Adrenal gland (tissue), 12 donors: ENCODE results near the gene KLHL25. TPM values are rescaled to one million over a fixed set of nuclear protein-coding genes. Genes with fewer than 3 reads are reported as not detected.

Experiments
- DNase-seq, 7 donors: peaks; one replicate each; pipeline ENCODE4 v3.0.0-alpha.2; 2019 to 2020
- H3K27ac ChIP-seq, 5 donors: fragments of 200-600 bp; sonication (generic) in 4 of 5; 1 replicate in 3 of 5; 2 replicates in 2 of 5; pipeline versions ENCODE4 v1.5.1 to v1.8.0; 2016 to 2020; ENCODE audit warnings: mild to moderate bottlenecking in 1 of 5
- H3K27me3 ChIP-seq: fragments of 200-600 bp; 2 replicates; pipeline ENCODE4 v1.8.0; 2021
- H3K36me3 ChIP-seq, 2 donors: fragments of 200-600 bp; replicated peaks in 1 of 2; 1 replicate in 1 of 2; 2 replicates in 1 of 2; pipeline versions ENCODE4 v1.5.1 to v1.8.0; 2018 to 2022
- H3K4me1 ChIP-seq, 2 donors: fragments of 200-600 bp; replicated peaks in 1 of 2; 1 replicate in 1 of 2; 2 replicates in 1 of 2; pipeline versions ENCODE4 v1.5.1 to v1.8.0; 2018 to 2021
- H3K4me3 ChIP-seq, 4 donors: fragments of 200-600 bp; sonication (generic) in 3 of 4; one replicate each; pipeline ENCODE4 v1.5.1; 2016 to 2018
- H3K9me3 ChIP-seq, 3 donors: fragments of 200-600 bp; sonication (generic) in 1 of 3; replicated peaks in 1 of 3; 1 replicate in 2 of 3; 2 replicates in 1 of 3; pipeline versions ENCODE4 v1.5.1 to v1.8.0; 2016 to 2021
- POLR2A ChIP-seq, 2 donors: fragments of 450-650 bp; IDR thresholded peaks; one replicate each; pipeline ENCODE4 v1.6.1; 2017; ENCODE audit warnings: antibody characterized with exemption in 2 of 2, mild to moderate bottlenecking in 2 of 2, moderate library complexity in 1 of 2
- WGBS, 4 donors: extraction: QIAGEN DNeasy Blood & Tissue Kit in 2 of 4; methylation state at CpG; one replicate each; pipeline versions ENCODE4 v1.1.5 to v1.1.7; 2013 to 2017; 5-methylcytosine and 5-hydroxymethylcytosine counted together
- intact Hi-C, 2 donors: fragments of 100-400 bp; cut with DNase I; formaldehyde crosslinking; loops; one replicate each; pipeline versions ENCODE4 v1.14.1 to v1.15.0; 2022 to 2023
- polyA plus RNA-seq, 3 donors: library from polyadenylated mRNA; stranded (reverse); fragments of 200-250 nt in 2 of 3; fragments of 350-450 nt in 1 of 3; fragmentation: Illumina TruSeq in 1 of 3; extraction: RNeasy Lipid Tissue Mini Kit (QIAGEN cat#74804) in 1 of 3; gene quantifications; one replicate each; pipeline ENCODE4 v1.2.3, GENCODE V29; 2013 to 2014
- total RNA-seq, 9 donors: library from RNA; depleted of rRNA in 4 of 9; stranded (reverse); fragments of >200 nt in 4 of 9; fragments of 120-200 nt in 1 of 9; fragmentation: NEBNext Ultra II Directional in 1 of 9; extraction: Animal tissue kit (Norgen Biotek cat#: 25700) in 1 of 9; gene quantifications; one replicate each; pipeline versions ENCODE4 v1.1.0 to v1.2.4, GENCODE V29; 2013 to 2023
- TF ChIP-seq, protein P1 (sequence below), 6 experiments: fragments of 450-650 bp in 4 of 6; fragments of 200-600 bp in 2 of 6; sonication (generic) in 1 of 6; IDR thresholded peaks; 1 replicate in 5 of 6; 2 replicates in 1 of 6; pipeline versions ENCODE4 v1.5.1 to v1.8.0; 2016 to 2021; ENCODE audit warnings: antibody characterized with exemption in 6 of 6, mild to moderate bottlenecking in 2 of 6, moderate library complexity in 1 of 6
- donor health status: healthy with polysubstance abuse.
- donor health status: Bipolar disorder and iron deficiency.
- donor health status: DM: yes; HTN: yes; CAD: no.
- donor health status: DM: no; HTN: no; CAD: no.
- donor health status: DM: no; HTN: no; CAD: no.
- donor health status: DM: yes; HTN: yes; CAD: no.

KLHL25 gene
- total and polyA plus RNA-seq, 12 donors: 1.4 to 6.2 (median 4.1) TPM

DNA sequence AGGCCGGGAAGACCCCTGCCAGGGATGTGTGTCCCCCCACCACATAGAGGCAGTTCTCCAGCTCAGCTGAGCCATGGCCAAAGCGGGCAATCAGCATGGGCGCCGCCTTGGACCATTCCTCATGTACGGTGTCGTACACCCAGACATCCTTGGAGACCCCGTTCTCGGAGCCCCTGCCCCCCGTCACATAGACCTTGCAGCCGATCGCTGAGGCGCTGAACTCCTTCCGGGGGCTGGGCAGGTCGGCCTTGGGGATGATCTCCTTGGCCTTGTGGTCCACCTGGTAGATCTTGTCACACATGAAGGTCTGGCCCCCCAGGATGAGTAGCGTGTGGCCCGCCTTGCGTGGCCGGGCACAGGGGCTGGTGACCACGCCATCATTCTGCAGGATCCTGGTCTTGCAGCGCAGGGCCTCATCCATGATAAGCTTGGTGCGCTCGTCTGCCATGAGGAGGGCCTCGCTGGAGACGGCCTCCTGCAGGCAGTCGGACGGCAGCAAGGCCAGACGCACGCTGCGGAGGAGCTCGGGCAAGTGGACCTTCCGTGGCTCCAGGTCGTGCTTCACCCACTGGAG lies 26.0 kb downstream of the KLHL25 start:
- intact Hi-C loops: no loop called here
- no peak for TF ChIP-seq POLR2A (IDR thresholded peaks at IDR 0.05)
- TF ChIP-seq, protein P1, sequence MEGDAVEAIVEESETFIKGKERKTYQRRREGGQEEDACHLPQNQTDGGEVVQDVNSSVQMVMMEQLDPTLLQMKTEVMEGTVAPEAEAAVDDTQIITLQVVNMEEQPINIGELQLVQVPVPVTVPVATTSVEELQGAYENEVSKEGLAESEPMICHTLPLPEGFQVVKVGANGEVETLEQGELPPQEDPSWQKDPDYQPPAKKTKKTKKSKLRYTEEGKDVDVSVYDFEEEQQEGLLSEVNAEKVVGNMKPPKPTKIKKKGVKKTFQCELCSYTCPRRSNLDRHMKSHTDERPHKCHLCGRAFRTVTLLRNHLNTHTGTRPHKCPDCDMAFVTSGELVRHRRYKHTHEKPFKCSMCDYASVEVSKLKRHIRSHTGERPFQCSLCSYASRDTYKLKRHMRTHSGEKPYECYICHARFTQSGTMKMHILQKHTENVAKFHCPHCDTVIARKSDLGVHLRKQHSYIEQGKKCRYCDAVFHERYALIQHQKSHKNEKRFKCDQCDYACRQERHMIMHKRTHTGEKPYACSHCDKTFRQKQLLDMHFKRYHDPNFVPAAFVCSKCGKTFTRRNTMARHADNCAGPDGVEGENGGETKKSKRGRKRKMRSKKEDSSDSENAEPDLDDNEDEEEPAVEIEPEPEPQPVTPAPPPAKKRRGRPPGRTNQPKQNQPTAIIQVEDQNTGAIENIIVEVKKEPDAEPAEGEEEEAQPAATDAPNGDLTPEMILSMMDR (IDR thresholded peaks at IDR 0.05): no peak
- no peaks in the 10 kb centered on the region for H3K4me1 ChIP-seq
- no peak for DNase-seq
- no peaks in the 10 kb centered on the region for H3K27me3 ChIP-seq
- WGBS, 4 donors: 96 to 98% (median 96%) methylated on average over 21 to 32 of the region's 32 CpGs
- H3K4me3 ChIP-seq: no peak overlapping the region
- H3K9me3 ChIP-seq: no peaks in the 10 kb centered on the region
- no peak overlapping the region for H3K27ac ChIP-seq
- no peaks in the 10 kb centered on the region for H3K36me3 ChIP-seq

GRCh38 chr15:85767785-85768529 lies 26.8 kb downstream of the KLHL25 start:
- intact Hi-C loops: no loop called here
- TF ChIP-seq, protein P1 (IDR thresholded peaks at IDR 0.05): no peak
- TF ChIP-seq POLR2A (IDR thresholded peaks at IDR 0.05): no peak
- Histone ChIP-seq H3K27ac (no peak overlapping the region), H3K9me3 (no peaks in the 10 kb centered on the region), H3K36me3 (no peaks in the 10 kb centered on the region), H3K4me3 (no peak overlapping the region), H3K27me3 (no peaks in the 10 kb centered on the region), H3K4me1 (no peaks in the 10 kb centered on the region)
- 92 to 98% (median 93%) methylated on average over 7 to 26 of the region's 26 CpGs for WGBS, 4 donors
- DNase-seq: no peak

DNA sequence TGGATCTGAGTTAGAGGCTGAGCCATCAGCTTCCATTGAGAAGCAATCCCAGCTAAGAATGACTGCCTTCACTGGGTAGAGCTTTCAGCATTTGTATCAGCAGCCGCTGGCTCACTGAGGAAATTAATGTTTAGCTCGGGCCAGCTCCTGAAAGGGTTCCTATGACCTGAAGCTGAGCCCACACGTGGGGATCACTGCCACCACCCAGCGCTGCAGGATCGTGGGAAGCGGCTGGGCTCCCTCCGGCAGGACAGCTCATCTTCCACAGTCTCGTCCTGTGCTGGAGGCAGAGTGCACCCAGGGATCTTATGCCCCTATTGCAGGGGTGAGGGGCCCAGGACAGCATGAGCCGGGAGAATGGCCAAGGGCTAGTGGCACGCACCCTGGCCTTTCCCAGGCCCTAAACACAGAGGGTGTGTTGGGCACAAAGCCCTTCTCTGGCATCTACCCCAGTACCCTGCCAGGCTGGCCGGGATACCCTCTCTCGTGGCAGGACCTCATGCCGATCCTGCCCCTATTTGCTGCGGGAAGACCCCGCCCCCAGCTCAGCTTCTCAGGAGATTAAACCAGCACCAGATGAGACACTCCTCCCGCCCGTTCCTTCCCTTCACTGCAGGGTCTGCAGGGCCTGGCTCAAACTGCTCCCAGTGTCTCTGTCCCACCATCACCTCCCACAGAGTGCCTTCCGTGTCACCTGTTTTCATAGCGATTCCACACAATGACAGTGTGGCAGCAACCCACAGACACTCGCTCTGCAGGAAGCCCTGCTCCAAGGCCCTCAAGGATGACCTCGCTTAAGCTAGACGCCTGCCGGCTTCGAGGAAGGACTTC lies 28.5 kb downstream of the KLHL25 start:
- Histone ChIP-seq H3K27me3 (no peaks in the 10 kb centered on the region), H3K36me3 (no peaks in the 10 kb centered on the region), H3K4me3 (no peak overlapping the region), H3K4me1 (no peaks in the 10 kb centered on the region), H3K9me3 (no peaks in the 10 kb centered on the region), H3K27ac (peak overlapping the region in 1 of 5 donors; percentile 34)
- intact Hi-C loops: no loop called here
- 83 to 92% (median 90%) methylated on average over 14 to 24 of the region's 24 CpGs for WGBS, 4 donors
- no peak for TF ChIP-seq POLR2A (IDR thresholded peaks at IDR 0.05)
- no peak for DNase-seq

DNA sequence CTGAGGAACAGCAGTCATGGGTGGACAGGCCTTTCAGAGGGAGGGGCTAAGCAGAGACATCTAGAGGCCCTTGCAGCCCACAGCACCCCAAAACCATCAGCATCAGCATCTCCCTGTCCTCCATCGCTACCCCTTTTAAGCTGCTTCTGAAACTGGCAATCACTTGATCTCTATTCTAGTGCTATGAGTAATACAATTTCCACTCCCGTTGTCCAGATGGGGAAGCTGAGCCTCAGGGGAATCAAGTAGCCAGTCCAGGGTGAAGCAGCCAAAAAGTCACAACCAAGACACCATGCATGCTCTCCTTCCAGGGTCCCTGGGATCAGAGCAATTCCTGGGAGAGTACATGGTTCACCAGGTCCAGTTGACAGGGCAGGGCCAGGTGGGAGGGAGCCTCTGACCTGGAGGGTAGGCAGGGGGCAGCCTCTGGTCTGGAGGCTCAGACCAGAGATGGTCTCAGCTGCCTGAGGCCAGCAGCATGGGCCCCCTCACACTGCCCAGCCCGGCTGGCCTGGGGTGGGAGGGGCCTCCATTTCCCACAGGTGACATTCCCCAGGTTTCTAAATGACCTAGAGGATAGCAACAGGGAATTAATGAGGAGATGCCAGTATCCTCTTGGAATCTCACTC lies 30.0 kb downstream of the KLHL25 start:
- intact Hi-C loops: no loop called here
- H3K4me3 ChIP-seq: no peak overlapping the region
- WGBS, 4 donors: 65 to 87% (median 74%) methylated on average over 3 of the region's 3 CpGs
- H3K9me3 ChIP-seq: no peaks in the 10 kb centered on the region
- H3K27me3 ChIP-seq: no peaks in the 10 kb centered on the region
- peaks cover 0 to 10% of the 10 kb centered on the region in 2 donors for H3K4me1 ChIP-seq
- peak overlapping the region in 2 of 5 donors; percentile 63 to 75 for H3K27ac ChIP-seq
- no peak for DNase-seq
- no peak for TF ChIP-seq POLR2A (IDR thresholded peaks at IDR 0.05)
- TF ChIP-seq, protein P1 (IDR thresholded peaks at IDR 0.05): no peak
- H3K36me3 ChIP-seq: no peaks in the 10 kb centered on the region
